GM19372 (cell line): ENCODE data around the gene ZNF774.
A peak's percentile ranks its signal among the peaks of the same experiment; 100 is the strongest.
"Not testable (repeated sequence)": the region's sequence is repeated elsewhere in the genome, so short reads cannot be mapped to it uniquely, and the experiment has no call there.

Experiments
- ATAC-seq: cut with Tn5 transposase; IDR thresholded peaks from one replicate; pipeline ENCODE4 v1.9.1; 2021; ENCODE audit warnings: mild to moderate bottlenecking, low read depth, moderate library complexity; ENCODE audit not compliant: unreplicated experiment

Gene ZNF774

DNA sequence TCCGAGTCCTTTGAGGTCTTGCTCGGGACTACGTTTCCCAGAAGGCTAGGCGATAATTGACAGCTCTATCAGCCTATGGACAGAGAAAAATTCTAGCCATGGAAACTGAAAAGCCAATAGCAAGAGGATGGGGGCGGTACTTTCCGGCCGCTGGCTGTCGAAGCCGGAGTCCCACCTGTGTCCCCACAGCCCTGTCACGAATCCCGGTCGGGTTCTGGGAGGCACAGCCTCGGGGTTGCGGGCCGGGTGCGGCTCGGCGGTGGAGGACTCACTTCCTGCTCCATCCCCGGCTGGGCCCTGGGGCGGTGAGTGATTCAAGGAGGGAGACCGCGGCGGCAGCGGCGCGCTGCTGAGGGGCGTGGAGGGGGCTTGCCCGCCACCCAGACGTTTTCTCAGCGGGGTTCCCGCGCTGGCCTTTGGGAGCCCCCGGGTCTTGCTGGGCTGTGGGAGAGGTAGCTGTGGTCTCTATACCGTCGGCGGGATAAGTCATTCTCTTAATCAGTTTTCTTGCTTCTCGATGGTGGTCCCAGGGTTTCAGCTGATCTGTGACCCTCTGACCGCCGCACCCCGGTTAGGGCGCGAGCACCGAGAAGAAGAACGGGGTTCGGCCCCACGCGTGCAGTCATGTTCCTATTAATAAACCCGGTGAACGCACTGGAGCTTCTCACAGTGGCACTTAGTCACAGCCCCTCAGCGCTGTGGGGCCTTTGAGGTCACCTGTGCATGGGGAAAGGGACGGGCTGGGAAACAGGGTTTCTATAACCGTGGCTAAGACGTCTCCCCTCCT is at the start of gene ZNF774:
TSS of gene ZNF774 (plus strand) at position 178 of the 787 bp plus-strand sequence. CDS start 2,377 bp downstream, outside the sequence.
- ATAC-seq, result peak; percentile 98

DNA sequence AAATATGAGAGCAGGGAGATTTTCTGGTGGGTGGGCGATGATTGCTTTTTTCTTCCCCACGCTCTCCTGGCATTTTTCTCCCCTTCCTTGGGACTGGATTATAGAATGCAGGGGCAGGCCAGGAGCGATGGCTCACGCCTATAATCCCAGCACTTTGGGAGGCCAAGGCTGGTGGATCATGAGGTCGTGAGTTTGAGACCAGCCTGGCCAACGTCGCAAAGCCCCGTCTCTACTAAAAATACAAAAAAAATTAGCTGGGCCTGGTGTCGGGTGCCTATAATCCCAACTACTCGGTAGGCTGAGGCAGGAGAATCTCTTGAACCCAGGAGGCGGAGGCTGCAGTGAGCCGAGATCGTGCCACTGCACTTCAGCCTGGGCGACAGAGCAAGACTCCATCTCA is 46.7 kb upstream of the ZNF774 start:
- not testable (repeated sequence) for ATAC-seq

DNA sequence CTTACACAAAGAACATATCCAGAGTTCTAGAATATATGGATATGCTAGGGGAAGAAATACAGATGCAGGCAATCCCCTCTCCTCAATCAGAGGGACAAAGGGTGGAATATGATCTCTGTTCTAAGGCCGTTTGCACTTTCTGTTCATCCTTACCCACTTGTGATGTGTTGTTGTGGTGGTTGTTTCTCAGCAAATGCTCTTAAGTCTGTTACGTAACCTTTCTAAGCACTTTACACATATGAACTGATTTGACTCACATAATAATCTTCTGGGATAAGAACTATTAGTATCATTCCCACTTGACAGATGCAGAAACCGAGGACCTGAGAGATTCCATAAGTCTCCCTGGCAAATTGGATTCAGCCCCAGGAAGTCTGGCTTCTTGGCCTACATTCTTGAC is 46.2 kb upstream of the ZNF774 start:
- no peak for ATAC-seq

DNA sequence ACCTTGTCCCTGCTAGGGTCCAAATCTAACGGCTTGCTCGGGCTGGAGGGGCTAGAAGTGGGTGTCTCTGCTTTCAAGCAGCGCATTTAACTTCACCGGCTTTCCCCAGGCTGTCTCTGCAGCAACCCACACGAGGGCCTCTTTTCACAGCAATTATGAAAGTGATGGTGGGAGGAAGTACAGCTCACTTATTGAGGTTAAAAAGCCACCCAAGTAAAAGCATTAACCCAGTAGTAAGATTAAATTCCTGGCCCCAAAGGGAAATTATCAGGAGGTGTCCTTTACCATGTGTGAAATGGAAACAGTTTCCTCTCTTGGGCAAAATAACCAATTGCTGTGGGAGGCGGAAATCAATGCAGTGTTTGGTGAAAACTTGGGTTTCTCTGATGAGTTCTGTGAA is 45.5 kb upstream of the ZNF774 start:
- peak; percentile 64 for ATAC-seq

DNA sequence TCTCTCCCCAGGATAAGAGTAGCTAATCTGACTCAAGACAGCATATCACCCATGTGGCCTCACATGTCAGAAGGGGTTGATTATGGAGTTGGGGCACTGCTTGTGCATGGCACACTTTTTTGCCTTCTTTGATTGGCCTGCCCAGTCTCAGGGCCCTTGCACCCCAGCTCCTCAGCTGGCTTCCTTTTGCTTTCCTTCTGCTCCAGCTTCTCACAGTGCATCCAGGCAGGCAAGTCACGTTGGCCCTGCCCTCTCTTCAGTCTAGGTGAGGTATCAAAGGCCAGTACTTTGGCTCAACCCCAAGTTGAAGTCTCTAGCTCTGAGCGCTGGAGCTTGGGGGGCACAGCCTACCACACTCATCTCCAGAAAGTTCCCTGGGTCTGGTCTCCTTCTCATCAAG is 44.4 kb upstream of the ZNF774 start:
- ATAC-seq, result no peak

DNA sequence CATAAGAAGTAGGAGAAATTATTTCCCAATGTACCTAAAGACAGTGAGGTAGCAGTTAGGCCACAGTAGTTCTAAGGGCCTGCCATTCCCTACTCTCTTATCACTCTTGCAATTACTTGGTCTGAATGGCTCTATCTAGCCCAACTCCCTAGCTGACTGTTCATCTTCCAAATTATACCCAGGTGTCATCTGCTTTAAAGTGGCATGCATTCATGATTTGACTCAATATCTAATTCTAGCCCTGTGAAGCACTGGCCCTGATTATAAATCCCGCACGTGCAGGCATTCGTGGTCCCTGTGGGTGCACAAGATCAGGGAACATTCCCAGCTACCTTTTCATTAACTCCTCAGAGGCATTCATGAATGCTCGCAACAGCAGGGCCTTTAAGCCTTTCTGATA is 43.1 kb upstream of the ZNF774 start:
- no peak for ATAC-seq

DNA sequence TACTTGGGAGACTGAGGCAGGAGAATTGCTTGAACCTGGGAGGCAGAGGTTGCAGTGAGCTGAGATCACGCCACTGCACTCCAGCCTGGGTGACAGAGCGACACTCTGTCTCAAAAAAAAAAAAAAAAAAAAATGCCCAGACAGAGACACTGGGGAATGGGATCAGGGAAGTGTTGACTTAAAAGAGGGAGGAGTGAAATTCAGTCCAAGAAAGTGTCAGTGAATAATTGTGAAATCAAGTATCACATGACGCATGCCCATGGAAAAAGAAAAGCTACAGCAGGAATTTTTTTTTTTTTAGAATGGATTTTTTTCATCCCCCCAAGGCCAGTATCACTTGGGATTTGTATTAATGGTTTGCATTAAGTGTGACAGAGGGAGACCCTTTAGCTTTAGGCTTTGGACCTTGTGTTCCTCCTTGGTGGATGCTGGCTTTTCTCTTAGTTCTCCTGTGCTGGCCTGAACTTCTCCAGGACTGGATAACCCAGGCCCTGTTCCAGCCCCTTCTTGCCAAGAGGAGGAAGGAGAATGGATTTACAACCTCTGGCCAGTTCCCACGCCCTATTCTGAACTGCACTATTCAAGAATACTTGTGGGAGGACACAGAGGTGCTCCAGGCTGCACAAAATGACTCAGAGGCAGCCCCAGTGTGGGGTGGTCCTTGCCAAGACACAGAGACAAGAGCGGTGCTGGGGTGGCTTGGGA is 36.7 kb upstream of the ZNF774 start:
- no peak for ATAC-seq

DNA sequence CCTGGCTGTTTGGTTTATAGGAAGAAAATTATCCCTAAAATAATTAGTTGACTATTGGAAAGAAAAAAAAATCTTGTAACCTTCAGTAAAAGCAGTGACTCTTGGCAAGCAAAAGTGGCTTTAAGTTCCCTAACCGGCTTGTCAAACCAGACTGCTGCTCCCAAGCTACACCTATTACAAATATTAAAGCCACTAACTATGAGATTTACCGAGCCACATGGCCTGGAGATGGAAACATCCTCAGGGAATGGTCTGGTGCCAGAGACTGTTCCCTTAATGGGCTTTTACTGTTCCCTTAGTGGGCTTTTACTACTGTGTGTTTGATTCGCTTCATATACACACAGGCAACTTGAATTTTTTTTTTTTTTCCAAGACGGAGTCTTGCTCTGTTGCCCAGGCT is 35.9 kb upstream of the ZNF774 start:
- ATAC-seq, result no peak

DNA sequence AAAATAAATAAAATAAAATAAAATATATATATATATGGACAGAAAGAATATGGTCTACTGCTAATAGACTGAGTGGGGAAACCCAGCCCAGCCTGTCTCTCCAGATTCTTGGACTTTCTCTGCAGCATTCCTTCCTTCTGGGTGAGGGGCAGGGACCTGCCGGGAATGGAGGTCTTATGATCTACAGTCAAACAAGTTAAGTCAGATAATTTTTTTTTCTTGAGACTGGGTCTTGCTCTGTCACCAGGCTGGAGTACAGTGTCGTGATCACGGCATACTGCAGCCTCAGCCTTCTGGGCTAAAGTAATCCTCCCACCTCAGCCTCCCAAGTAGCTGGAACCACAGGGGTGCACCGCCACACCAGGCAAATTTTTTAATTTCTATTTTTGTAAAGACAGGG is 33.5 kb upstream of the ZNF774 start:
- ATAC-seq, result no peak

DNA sequence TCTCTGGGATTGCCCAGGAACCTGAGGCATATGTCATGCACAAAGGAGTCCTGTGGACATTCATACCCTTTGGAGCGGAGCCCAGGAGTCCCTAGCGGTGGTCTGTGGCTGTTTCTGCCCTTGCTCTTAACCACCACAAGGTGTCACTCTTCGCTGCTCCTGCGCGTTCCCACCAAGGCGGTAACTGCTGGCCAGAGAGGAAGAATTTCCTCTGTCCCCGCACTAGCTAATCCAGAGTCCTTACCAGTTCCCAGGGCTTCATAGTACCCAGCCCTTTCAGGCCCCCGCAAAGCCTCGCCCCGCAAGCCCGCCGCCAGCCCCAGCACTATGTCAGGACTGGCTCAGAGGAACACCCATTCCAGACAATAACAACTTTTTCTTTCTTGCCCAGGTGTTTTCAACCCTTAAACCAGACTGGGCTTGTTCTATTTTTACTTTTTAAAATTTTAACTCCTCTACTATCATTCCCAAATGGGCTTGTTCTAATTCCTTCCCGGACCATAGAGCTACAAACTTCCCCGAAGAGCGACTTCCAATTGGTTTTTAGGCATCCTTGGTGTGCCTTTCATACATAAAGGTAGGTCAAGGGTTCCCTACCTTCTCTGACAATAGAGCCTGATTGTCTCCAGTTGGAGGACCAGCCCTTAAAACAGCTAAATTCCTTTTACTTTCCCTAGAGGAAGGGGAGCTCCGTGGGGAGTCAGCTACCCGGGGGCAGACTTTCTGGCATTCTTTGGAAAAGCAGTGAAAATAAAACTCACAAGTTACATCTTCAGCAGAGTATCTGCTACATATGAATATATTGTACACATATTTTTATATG is 31.8 kb upstream of the ZNF774 start:
- no peak for ATAC-seq

DNA sequence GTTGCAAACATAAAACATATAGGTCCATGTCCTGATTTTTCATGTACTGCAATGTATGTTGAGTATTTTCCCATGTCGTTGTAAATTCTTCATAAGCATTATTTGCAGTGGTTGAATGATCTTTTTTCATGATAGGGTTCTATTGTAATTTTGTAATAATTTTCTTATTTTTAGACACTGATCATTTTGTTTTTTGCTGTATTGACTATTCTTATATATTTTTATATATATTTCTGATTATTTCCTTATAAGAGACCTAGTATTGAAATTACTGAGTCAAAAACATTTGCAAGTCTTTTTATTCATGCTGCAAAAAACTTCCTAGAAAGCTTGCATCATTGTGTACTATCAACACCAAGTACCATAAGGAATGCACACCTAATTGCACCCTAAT is 31.2 kb upstream of the ZNF774 start:
- ATAC-seq, result no peak

DNA sequence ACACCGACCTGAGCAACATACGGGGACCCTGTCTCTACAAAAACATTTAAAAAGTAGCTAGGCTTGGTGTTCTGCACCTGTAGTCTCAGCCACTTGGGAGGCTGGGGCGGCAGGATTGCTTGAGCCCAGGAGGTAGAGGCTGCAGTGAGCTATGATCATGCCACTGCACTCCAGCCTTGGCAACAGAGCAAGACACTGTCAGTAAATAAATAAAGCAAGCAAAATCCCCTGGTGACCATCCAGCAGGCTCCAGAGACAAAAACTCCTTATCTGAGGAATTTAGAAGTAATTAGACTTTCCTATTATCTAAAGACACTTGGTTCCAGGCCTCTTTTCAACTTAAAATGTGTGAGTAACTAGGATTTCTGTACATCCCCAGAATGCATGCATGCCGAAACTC is 29.5 kb upstream of the ZNF774 start:
- ATAC-seq, result no peak

DNA sequence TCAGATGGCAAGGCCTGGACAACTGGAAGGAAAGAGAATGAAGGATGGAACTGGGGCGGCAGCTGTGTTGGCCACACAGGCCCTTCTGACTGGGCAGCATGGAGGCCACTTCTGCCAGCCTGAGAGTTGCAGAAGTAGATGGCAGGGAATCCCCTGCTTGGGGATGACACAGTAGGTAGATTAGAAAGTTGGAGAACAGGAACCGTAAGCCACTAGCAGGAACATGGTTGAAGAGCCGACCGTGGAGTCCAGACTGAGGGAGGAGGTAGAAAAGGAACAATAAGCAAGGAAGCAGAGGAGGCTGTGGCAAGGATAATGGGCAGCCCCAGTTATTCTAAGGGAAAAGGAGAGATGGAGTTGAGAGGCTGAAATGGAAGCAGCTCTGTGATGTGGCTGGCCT is 26.4 kb upstream of the ZNF774 start:
- no peak for ATAC-seq

DNA sequence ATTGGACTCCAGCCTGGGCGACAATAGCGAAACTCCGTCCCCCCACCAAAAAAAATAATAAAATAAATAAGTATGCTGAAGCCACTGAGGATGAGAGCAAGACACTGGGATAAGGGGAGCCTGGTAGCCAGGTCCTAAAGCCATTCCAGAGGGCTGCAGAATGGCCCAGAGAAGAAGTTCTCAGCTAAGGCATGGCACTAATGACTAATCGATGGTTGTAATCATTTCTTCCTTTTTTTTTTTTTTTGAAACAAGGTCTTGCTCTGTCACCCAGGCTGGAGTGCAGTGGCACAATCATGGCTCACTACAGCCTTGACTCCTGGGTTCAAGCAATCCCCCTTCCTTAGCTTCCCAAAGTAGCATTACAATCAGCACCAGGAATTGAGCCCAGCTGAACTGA is 25.6 kb upstream of the ZNF774 start:
- ATAC-seq, result no peak

DNA sequence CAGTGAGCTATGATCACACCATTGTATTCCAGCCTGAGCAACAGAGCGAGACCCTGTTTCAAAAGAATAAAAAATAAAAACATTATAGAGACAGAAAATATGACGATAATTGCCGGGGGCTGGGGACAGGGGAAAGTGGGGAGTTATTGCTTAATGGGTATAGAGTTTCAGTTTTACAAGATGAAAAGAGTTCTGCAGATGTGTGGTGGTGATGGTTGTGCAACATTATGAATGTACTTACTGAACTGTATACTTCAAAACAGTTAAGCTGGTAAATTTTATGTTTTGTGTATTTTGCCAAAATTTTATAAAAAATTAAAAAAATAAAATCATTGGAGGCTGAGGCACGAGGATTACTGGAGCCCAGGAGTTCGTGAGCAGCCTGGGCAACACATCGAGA is 24.8 kb upstream of the ZNF774 start:
- ATAC-seq, result no peak

DNA sequence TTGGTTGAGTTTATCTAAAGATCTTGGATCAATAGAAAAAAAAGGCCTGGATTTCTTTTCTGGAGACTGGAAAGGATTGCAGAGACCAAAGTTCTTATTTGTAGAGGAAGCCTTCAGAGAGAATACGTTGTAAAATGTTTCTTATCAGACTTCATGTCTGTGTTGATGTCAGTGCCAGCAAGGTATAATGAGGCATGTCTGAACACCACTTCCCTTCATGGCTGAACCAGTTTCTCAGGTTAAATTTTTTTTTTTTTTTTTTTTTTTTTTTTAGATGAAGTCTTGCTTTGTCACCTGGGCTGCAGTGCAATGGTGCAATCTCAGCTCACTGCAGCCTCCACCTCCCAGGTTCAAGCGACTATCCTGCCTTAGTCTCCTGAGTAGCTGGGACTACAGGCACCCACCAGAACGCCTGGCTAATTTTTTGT is 17.8 kb upstream of the ZNF774 start:
- ATAC-seq, result no peak

DNA sequence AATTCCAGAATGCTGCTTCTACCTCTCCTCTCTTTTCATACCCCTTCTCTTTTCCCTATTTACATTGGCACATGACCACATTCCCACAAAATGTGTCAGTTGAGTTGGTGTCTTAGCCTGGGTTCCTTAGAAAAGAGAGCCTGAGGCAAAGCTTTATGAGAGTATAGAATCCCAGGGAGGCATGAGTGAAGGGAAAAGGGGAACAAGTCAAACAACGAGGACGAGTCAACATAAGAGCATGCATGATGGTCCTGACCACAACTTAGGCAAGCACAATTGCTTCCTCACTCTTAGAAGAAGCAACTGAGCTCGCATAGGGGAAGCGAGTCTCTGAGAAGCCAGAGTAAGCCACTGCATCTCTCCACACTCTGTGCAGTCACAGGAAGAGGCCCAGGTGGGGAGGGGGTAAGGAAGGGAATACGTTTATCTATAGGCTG is 15.4 kb upstream of the ZNF774 start:
- no peak for ATAC-seq

DNA sequence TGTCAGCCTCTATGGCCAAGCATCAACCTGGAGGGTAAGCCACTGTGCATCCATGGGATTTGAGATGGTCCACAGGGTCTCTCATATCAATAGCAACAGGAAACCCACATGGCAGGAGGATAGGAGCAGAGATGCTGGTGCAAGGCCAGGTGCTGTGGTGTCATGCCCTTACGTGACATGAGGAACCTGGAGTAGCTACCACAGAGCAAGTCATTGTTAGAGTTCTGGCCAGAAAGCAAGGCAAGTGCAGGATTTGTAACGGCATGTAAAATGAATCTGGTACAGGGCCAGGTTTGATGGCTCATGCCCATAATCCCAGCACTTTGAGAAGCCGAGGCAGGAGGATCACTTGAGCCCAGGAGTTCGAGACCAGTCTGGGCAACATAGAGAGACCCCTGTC is 14.8 kb upstream of the ZNF774 start:
- no peak for ATAC-seq

DNA sequence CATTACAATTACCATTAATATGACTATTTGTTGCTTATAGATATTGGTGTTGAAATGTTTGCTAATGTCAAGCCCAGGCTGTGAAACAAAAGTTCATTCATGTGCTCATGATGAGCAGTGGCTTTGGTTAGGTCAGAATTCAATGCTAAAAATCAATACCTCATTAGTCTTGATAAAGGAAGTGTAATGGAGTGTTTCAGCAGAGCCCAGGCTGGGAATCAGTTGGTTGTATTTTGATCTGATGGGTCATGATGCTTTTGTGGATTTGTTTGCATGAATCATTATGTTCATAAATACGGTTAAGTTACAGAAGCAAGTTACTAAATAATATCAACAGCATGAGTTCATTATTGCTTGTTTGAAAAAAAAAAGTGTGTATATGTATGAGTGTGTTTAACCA is 13.6 kb upstream of the ZNF774 start:
- no peak for ATAC-seq

DNA sequence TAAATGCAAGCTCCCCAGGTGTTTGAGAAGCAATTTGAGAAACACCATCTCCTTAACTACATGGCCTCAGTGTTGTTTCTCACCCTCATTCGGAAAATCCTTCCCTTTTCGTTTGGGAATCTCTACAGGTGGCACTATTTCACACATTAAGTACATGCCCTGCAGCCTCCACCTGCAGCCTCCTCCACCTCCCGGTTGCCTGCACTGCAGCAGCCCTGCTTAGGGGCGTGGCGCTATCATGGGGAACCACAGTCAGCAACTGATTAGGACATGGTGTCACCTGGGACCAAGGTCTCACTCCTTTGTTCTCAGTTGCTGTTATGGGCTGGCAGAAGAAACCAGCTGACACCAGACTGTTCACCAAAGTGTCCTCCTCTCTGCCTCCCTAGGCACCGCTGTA is 11.7 kb upstream of the ZNF774 start:
- no peak for ATAC-seq

DNA sequence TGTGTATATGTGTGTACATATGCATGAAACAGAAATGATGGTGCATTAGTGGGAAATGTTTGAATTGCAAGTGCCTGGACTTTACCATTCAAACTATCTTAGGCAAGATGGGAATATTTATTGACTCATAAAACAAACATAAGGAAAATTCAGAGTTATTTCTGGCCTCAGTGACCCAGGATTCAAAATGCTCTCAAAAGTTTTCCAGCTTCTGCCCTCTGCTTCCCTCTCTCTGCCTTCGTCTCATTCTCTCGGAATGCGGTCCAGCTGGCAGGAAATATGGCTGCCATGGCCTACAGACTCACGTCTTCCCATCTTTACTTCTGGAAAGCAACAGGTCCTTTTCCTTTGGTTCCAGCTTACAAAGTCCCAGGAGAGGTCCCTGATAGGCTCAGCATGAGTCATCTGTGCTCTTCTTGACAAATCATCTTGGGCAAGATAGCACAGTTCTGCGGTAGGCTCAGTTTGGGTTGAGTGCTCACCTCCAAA is 8.7 kb upstream of the ZNF774 start:
- ATAC-seq, result no peak
